ELR (cell line): Measurements from ENCODE around the gene CCDC122.
A peak's percentile ranks its signal among the peaks of the same experiment; 100 is the strongest.

Experiments
- DNase-seq: peaks from one replicate; pipeline ENCODE4 v3.0.0-alpha.2; 2015; ENCODE audit warnings: low read depth

Gene CCDC122

DNA sequence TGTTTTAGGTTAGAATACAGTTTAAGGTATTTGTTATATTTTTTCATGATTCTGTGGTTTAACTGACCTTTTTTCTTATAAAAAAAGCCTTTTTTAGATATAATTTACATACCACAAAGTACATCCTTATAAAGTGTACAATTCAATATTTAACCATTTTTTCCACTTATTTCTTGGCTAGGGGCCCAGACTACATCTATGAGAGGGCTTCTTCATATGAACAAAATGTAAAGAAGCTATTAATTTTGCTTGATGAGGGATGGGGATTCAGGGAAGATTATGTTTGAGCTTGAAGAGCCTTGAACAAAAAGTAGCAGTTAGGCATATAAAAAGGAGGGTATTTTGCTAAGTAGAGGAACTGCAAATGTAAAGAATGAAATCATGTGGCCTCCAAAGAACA lies 2.2 kb downstream of the CCDC122 start:
- DNase-seq = no peak

- DNase-seq = peak; percentile 43
Observed at GRCh38 chr13:43876366-43876765, 3.2 kb downstream of the CCDC122 start.

- DNase-seq = peak; percentile 63
Observed at GRCh38 chr13:43874504-43875092, 4.9 kb downstream of the CCDC122 start.

DNA sequence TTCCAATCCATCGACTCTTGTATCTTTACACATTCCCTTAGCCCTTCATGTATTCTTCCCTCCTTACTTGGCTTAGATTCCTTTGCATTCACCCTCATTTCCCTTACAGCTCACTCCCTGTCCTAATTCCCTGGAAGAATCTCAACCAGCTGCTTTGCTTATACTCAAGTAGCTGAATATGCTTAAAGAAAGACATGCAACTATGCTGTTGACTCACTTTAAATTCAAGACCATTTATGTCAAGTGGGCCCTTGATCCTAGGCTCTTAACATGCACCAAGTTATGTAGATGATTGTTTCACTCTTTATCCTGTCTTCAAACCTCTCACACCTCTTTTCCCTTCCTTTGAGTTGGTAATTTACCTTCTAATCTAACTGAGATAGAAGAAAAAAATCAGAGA lies 7.4 kb downstream of the CCDC122 start:
- no peak for DNase-seq

DNA sequence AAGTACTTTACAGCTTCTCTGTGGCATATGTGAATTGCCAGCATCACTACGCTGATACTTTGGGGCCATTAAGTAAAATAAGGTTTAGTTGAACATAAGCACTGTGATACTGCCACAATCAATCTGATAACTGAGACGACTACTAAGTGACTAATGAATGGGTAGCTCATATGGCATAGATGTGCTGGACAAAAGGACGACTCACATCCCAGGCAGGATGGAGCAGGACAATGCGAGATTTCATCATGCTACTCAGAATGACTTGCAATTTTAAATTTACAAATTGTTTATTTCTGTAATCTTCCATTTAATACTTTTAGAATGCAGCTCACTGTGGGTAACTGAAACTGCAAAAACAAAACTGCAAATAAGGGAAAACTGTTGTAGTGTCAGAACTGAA lies 13.6 kb downstream of the CCDC122 start:
- DNase-seq = peak; percentile 84

- no peak for DNase-seq
Observed at GRCh38 chr13:43864921-43865320, 14.6 kb downstream of the CCDC122 start.

DNA sequence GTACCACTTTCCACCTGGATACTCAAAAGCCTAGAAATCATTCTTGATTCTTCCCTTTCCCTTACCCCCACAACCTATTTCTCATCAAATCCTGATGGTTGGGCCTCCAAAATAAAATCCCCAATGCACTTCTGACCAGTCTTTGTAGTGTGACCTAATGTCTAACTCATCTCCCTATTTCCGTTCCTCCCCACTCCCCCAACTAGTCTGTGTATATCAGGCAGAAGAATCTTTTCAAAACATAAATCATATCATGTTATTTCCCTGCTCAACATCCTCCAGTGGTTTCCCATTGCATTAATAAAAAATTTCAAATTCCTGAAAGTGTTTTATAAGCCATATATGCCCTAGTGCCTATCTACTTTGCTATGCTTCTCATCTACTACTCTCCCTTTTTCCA lies 17.7 kb downstream of the CCDC122 start:
- peak; percentile 50 for DNase-seq

DNA sequence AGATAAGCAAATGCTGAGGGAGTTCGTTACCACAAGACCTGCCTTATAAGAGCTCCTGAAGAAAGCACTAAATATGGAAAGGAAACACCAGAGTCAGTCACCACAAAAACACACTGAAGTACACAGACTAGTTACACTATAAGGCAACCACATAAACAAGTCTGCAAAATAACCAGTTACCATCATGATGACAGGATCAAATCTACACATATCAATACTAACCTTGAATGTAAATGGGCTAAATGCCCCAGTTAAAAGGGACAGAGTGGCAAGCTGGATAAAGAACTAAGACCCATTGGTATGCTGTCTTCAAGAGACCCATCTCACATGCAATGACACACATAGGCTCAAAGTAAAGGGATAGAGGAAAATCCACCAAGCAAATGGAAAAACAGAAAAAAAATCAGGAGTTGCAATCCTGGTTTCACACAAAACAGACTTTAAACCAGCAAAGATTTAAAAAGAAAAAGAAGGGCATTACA lies 26.6 kb downstream of the CCDC122 start:
- DNase-seq = no peak

GRCh38 chr13:43850873-43851272 lies 28.7 kb downstream of the CCDC122 start:
- DNase-seq = no peak

GRCh38 chr13:43848001-43848649 lies 31.4 kb downstream of the CCDC122 start:
- peak; percentile 37 for DNase-seq

- no peak for DNase-seq
Observed at GRCh38 chr13:43846496-43847158, 32.9 kb downstream of the CCDC122 start.

DNA sequence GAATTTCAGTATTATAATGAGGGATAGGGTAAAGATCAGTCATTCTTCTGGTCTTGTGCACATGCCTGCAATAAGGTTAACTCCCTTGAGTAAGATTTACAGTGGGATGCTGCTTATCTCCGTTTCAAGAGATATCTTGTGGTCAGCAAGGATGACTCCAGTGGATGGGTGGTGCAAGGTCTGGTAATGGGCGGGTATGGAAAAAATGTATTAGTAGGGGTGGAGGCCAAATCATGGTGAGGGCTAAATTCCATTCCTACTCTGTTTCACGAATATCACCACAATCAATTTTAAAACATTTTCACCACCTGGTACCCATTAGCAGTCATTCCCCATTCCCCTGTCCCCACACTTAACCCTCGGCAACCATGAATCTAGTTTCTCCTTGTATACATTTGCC lies 40.6 kb downstream of the CCDC122 start:
- DNase-seq = no peak

GRCh38 chr13:43835701-43836100 lies 43.8 kb downstream of the CCDC122 start:
- no peak for DNase-seq

- DNase-seq = peak; percentile 48
Observed at GRCh38 chr13:43831088-43831487, 48.5 kb downstream of the CCDC122 start.

GRCh38 chr13:43830497-43830881 lies 49.1 kb downstream of the CCDC122 start:
- DNase-seq = peak; percentile 33

- DNase-seq = peak; percentile 74
Observed at GRCh38 chr13:43824656-43825055, 54.9 kb downstream of the CCDC122 start.

DNA sequence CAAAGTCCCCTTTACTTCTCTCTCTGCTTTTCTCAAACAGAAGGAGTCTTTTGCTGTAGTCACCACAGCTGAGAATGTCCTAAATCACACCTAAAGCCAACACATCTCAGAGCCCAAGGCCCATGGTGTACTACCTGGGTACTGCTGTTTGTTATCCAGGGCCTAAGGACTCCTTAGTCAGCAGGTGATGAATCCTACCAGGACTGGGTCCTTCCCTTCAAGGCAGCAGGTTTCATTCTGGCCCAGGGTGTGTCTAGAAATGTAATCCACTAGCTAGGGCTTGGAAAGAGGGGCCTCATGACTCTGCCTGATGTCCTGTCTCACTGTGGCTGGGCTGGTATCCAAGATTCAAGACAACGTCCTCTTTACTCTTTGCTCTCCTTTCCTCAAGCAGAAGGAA lies 56.6 kb downstream of the CCDC122 start:
- DNase-seq = no peak

DNA sequence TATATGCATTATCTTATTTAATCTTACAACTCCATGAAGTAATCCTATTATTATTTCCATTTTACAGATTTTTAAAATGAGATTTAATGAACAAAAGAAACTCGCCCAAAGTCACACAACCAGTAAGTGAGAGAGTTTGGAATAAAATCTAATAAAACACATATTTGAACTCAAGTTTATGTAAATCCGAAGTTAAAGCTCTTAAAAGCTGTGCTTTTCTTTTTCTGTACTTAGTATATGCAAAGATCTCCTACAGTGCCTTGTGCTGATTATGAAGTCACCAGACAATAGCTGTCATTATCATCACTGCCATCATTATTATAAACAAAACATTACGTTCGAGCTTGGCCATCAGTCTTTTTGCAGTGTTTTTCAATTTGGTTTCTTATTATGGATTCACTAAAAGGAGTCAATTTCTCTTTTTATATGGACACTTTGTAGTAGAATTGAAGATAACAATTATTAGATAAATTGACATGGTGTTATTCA lies 63.1 kb downstream of the CCDC122 start:
- no peak for DNase-seq

- peak; percentile 66 for DNase-seq
Observed at GRCh38 chr13:43815204-43815603, 64.3 kb downstream of the CCDC122 start.

DNA sequence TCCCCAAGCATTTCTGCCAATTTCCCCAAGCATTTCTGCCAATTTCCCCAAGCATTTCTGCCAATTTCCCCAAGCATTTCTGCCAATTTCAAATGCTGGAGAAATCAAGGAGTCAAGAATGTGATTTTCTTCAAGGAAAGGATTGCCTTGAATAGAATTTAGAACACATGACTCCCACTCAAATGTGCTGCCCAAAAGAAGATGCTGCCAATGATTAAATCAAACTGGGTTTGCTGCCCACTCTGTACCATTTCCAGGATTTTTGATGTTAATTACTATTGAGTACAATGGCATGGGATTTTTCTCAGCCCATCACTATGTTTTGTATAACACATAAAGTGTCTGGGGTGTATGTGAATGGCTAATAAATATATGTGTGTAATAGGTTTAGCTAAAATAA lies 70.9 kb downstream of the CCDC122 start:
- no peak for DNase-seq

DNA sequence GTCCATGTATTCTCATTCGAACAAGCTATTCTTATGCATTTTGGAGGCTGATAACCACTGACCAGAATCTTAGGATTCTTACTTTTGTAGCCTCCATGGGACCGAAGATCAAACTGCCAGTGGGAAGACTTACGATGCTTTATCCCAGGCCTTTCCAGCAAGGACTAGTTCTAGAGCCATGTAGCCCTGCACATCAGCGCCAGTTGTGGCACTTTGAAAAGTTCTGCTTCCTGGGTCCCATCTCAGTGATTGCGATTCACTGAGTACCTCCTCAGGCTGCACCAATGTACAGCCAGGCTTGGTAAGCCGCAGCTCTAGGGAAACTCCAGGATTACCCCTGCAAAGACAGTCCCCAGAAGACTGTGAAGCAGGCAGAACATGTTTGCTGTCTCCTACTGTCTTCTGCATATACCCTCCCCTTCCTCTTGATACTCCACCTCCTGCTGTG lies 73.8 kb downstream of the CCDC122 start:
- peak; percentile 41 for DNase-seq

- DNase-seq = peak; percentile 96
Observed at GRCh38 chr13:43805071-43805468, 74.5 kb downstream of the CCDC122 start.

- peak; percentile 82 for DNase-seq
Observed at GRCh38 chr13:43804461-43805070, 75.0 kb downstream of the CCDC122 start.
